HG02623 (cell line): ENCODE measurements around the gene STAT4.
"Not testable (repeated sequence)": the region's sequence is repeated elsewhere in the genome, so short reads cannot be mapped to it uniquely, and the experiment has no call there.

Experiments used
- ATAC-seq: cut with Tn5 transposase; IDR thresholded peaks from one replicate; pipeline ENCODE4 v1.9.1; 2021; ENCODE audit warnings: moderate library complexity; ENCODE audit not compliant: unreplicated experiment

The STAT4 gene

GRCh38 chr2:191001032-191001431, 149.8 kb downstream of the STAT4 start:
- no peak for ATAC-seq

GRCh38 chr2:190999949-191000665, 150.7 kb downstream of the STAT4 start:
- ATAC-seq = no peak

GRCh38 chr2:190999058-190999457, 151.7 kb downstream of the STAT4 start:
- no peak for ATAC-seq

GRCh38 chr2:190997526-190998113, 153.2 kb downstream of the STAT4 start:
- no peak for ATAC-seq

- no peak for ATAC-seq
Observed at GRCh38 chr2:190996947-190997346, 153.8 kb downstream of the STAT4 start.

- ATAC-seq = no peak
Observed at GRCh38 chr2:190996338-190996946, 154.4 kb downstream of the STAT4 start.

GRCh38 chr2:190995315-190995714, 155.5 kb downstream of the STAT4 start:
- not testable (repeated sequence) for ATAC-seq

- no peak for ATAC-seq
Observed at GRCh38 chr2:190994148-190994547, 156.6 kb downstream of the STAT4 start.

- ATAC-seq = no peak
Observed at GRCh38 chr2:190993292-190993643, 157.5 kb downstream of the STAT4 start.

GRCh38 chr2:190990132-190990531, 160.7 kb downstream of the STAT4 start:
- no peak for ATAC-seq

- no peak for ATAC-seq
Observed at GRCh38 chr2:190988910-190989309, 161.9 kb downstream of the STAT4 start.

GRCh38 chr2:190987938-190988337, 162.9 kb downstream of the STAT4 start:
- no peak for ATAC-seq

- no peak for ATAC-seq
Observed at GRCh38 chr2:190987116-190987515, 163.7 kb downstream of the STAT4 start.

GRCh38 chr2:190986221-190986953, 164.4 kb downstream of the STAT4 start:
- no peak for ATAC-seq

GRCh38 chr2:190984595-190984994, 166.2 kb downstream of the STAT4 start:
- no peak for ATAC-seq

GRCh38 chr2:190982262-190983034, 168.3 kb downstream of the STAT4 start:
- no peak for ATAC-seq

GRCh38 chr2:190981733-190982132, 169.1 kb downstream of the STAT4 start:
- no peak for ATAC-seq

- ATAC-seq = no peak
Observed at GRCh38 chr2:190981333-190981732, 169.5 kb downstream of the STAT4 start.

- ATAC-seq = no peak
Observed at GRCh38 chr2:190980630-190981209, 170.1 kb downstream of the STAT4 start.

- ATAC-seq = no peak
Observed at GRCh38 chr2:190979906-190980629, 170.7 kb downstream of the STAT4 start.
